Chondrocyte (in vitro differentiated cells): ENCODE results near the gene EPC2. TPM values are rescaled to one million over a fixed set of nuclear protein-coding genes. Genes with fewer than 3 reads are reported as not detected.
"Not testable (repeated sequence)": the region's sequence is repeated elsewhere in the genome, so short reads cannot be mapped to it uniquely, and the experiment has no call there.

Experiments used
- DNase-seq: peaks from one replicate; pipeline ENCODE4 v3.0.0; 2021; ENCODE audit warnings: mixed read lengths, low spot score
- H3K27ac Mint-ChIP-seq: one replicate; pipeline ENCODE4 v1.8.0; 2021; ENCODE audit warnings: mild to moderate bottlenecking, moderate library complexity, mixed read lengths; ENCODE audit not compliant: unreplicated experiment
- H3K27me3 Mint-ChIP-seq: 2 replicates; pipeline ENCODE4 v1.8.0; 2021; ENCODE audit warnings: low read depth, mixed read lengths
- H3K36me3 Mint-ChIP-seq: 2 replicates; pipeline ENCODE4 v1.8.0; 2021; ENCODE audit warnings: low read depth, mixed read lengths
- H3K4me1 Mint-ChIP-seq: 2 replicates; pipeline ENCODE4 v1.8.0; 2021; ENCODE audit warnings: low read depth, mild to moderate bottlenecking, mixed read lengths
- H3K4me3 Mint-ChIP-seq: one replicate; pipeline ENCODE4 v1.8.0; 2021; ENCODE audit warnings: mild to moderate bottlenecking, moderate library complexity, mixed read lengths; ENCODE audit not compliant: unreplicated experiment
- H3K9me3 Mint-ChIP-seq: 2 replicates; pipeline ENCODE4 v1.8.0; 2021; ENCODE audit warnings: low read depth, mixed read lengths
- CTCF ChIP-seq: fragments of 200-600 bp; sonication (generic); IDR thresholded peaks from 2 replicates; pipeline ENCODE4 v1.5.0; 2021; ENCODE audit warnings: antibody characterized with exemption, mild to moderate bottlenecking, moderate library complexity
- total RNA-seq: library from RNA; stranded (reverse); gene quantifications from 3 replicates; pipeline ENCODE4 v1.2.1, GENCODE V29; 2021

The EPC2 gene
- total RNA-seq, 1 donor from 2014 or later = 23.8 TPM

GRCh38 chr2:148660999-148661398 lies 16.4 kb downstream of the EPC2 start:
- Mint-ChIP-seq H3K27ac (no peak overlapping the region), H3K4me1 (peaks cover 38% of the 10 kb centered on the region), H3K4me3 (no peak overlapping the region), H3K9me3 (no peaks in the 10 kb centered on the region), H3K27me3 (no peaks in the 10 kb centered on the region), H3K36me3 (no peaks in the 10 kb centered on the region)
- DNase-seq = no peak
- TF ChIP-seq CTCF = no peak

- not testable (repeated sequence) for DNase-seq, H3K9me3 Mint-ChIP-seq, H3K27me3 Mint-ChIP-seq, H3K27ac Mint-ChIP-seq, H3K36me3 Mint-ChIP-seq, H3K4me3 Mint-ChIP-seq
- H3K4me1 Mint-ChIP-seq = peaks cover 39% of the 10 kb centered on the region
These were observed 17.8 kb downstream of the EPC2 start for GRCh38 chr2:148662332-148662731.

- no peak for TF ChIP-seq CTCF
- Mint-ChIP-seq H3K36me3 (no peaks in the 10 kb centered on the region), H3K27me3 (no peaks in the 10 kb centered on the region), H3K4me1 (peaks cover 40% of the 10 kb centered on the region), H3K9me3 (no peaks in the 10 kb centered on the region), H3K27ac (no peak overlapping the region), H3K4me3 (no peak overlapping the region)
- DNase-seq = no peak
These were observed 19.7 kb downstream of the EPC2 start for GRCh38 chr2:148664229-148664628.

- H3K9me3 Mint-ChIP-seq = no peaks in the 10 kb centered on the region
- DNase-seq = no peak
- H3K36me3 Mint-ChIP-seq = no peaks in the 10 kb centered on the region
- no peak overlapping the region for H3K4me3 Mint-ChIP-seq
- H3K27ac Mint-ChIP-seq = no peak overlapping the region
- H3K4me1 Mint-ChIP-seq = peaks cover 33% of the 10 kb centered on the region
- H3K27me3 Mint-ChIP-seq = no peaks in the 10 kb centered on the region
- no peak for TF ChIP-seq CTCF
These were observed 22.0 kb downstream of the EPC2 start for GRCh38 chr2:148666555-148666954.

GRCh38 chr2:148667113-148667836 lies 22.7 kb downstream of the EPC2 start:
- Mint-ChIP-seq H3K36me3 (no peaks in the 10 kb centered on the region), H3K27ac (peak overlapping the region; percentile 38), H3K4me1 (peaks cover 36% of the 10 kb centered on the region), H3K4me3 (no peak overlapping the region), H3K27me3 (no peaks in the 10 kb centered on the region), H3K9me3 (no peaks in the 10 kb centered on the region)
- DNase-seq = no peak
- TF ChIP-seq CTCF = no peak

GRCh38 chr2:148670773-148671172 lies 26.2 kb downstream of the EPC2 start:
- H3K36me3 Mint-ChIP-seq = peaks cover 2% of the 10 kb centered on the region
- H3K27me3 Mint-ChIP-seq = no peaks in the 10 kb centered on the region
- no peak for TF ChIP-seq CTCF
- H3K4me3 Mint-ChIP-seq = no peak overlapping the region
- H3K9me3 Mint-ChIP-seq = peaks cover 9% of the 10 kb centered on the region
- peaks cover 54% of the 10 kb centered on the region for H3K4me1 Mint-ChIP-seq
- no peak for DNase-seq
- H3K27ac Mint-ChIP-seq = no peak overlapping the region
